HG03175 (cell line): ENCODE data around the gene CGB5.
"Not testable (repeated sequence)": the region's sequence is repeated elsewhere in the genome, so short reads cannot be mapped to it uniquely, and the experiment has no call there.

ENCODE experiments used
- ATAC-seq: cut with Tn5 transposase; IDR thresholded peaks from one replicate; pipeline ENCODE4 v1.9.1; 2021; ENCODE audit warnings: mild to moderate bottlenecking, moderate library complexity; ENCODE audit not compliant: unreplicated experiment

The CGB5 gene

GRCh38 chr19:49043548-49043947 is at the start of gene CGB5:
Gene CGB5 (plus strand): TSS chr19:49043848. CDS start chr19:49044210, 362 bp downstream.
- not testable (repeated sequence) for ATAC-seq

- ATAC-seq, result no peak
Observed at GRCh38 chr19:48994035-48994386, 49.6 kb upstream of the CGB5 start.

- ATAC-seq, result no peak
Observed at GRCh38 chr19:48997972-48998371, 45.7 kb upstream of the CGB5 start.

GRCh38 chr19:48999481-49000325 is 43.9 kb upstream of the CGB5 start:
- no peak for ATAC-seq

GRCh38 chr19:49004133-49004532 is 39.5 kb upstream of the CGB5 start:
- no peak for ATAC-seq

GRCh38 chr19:49004964-49005614 is 38.6 kb upstream of the CGB5 start:
- no peak for ATAC-seq

- ATAC-seq, result no peak
Observed at GRCh38 chr19:49006905-49007304, 36.7 kb upstream of the CGB5 start.

- no peak for ATAC-seq
Observed at GRCh38 chr19:49009828-49010227, 33.8 kb upstream of the CGB5 start.

- no peak for ATAC-seq
Observed at GRCh38 chr19:49010453-49010852, 33.2 kb upstream of the CGB5 start.

- no peak for ATAC-seq
Observed at GRCh38 chr19:49011194-49011593, 32.5 kb upstream of the CGB5 start.

- ATAC-seq, result no peak
Observed at GRCh38 chr19:49014123-49014869, 29.4 kb upstream of the CGB5 start.

- ATAC-seq, result no peak
Observed at GRCh38 chr19:49014870-49015255, 28.8 kb upstream of the CGB5 start.

GRCh38 chr19:49016067-49016839 is 27.4 kb upstream of the CGB5 start:
- ATAC-seq, result no peak

GRCh38 chr19:49017041-49017665 is 26.5 kb upstream of the CGB5 start, which contains the start of gene LHB:
Gene LHB (minus strand): TSS chr19:49017091. CDS start chr19:49017081, 10 bp downstream.
- ATAC-seq, result no peak

GRCh38 chr19:49017666-49018351 is 25.8 kb upstream of the CGB5 start:
- ATAC-seq, result no peak

GRCh38 chr19:49018388-49019241 is 25.0 kb upstream of the CGB5 start:
- ATAC-seq, result not testable (repeated sequence)

GRCh38 chr19:49019242-49019932 is 24.3 kb upstream of the CGB5 start:
- no peak for ATAC-seq

GRCh38 chr19:49020342-49020741 is 23.3 kb upstream of the CGB5 start:
- ATAC-seq, result no peak
